Pancreas (tissue), 10 donors: Measurements from ENCODE around the gene RNASE13. TPM values are rescaled to one million over a fixed set of nuclear protein-coding genes. Genes with fewer than 3 reads are reported as not detected.

Experiments
- ATAC-seq, 4 donors: fragments of 200-7000 bp; cut with Tn5 transposase; one replicate each; pipeline versions ENCODE4 v1.8.0 to v1.9.1; 2020; ENCODE audit warnings: mild to moderate bottlenecking in 4 of 4, moderate library complexity in 4 of 4
- DNase-seq, 6 donors: peaks; one replicate each; pipeline ENCODE4 v3.0.0-alpha.2; 2020
- FAIRE-seq: peaks from 2 replicates; lab custom pipeline; 2012; peaks lifted over from hg19 to GRCh38; lab: Jason Lieb, UNC
- H3K27ac ChIP-seq, 4 donors: fragments of 200-600 bp; sonication (generic); 1 replicate in 3 of 4; 2 replicates in 1 of 4; pipeline versions ENCODE4 v1.5.0 to v1.8.0; 2020
- H3K27me3 ChIP-seq, 4 donors: fragments of 200-600 bp; one replicate each; pipeline ENCODE4 v1.8.0; 2021
- H3K36me3 ChIP-seq, 3 donors: fragments of 200-600 bp; sonication (generic) in 1 of 3; one replicate each; pipeline versions ENCODE4 v1.5.0 to v1.8.0; 2020 to 2021
- H3K4me1 ChIP-seq, 3 donors: fragments of 200-600 bp; one replicate each; pipeline ENCODE4 v1.8.0; 2021
- H3K4me3 ChIP-seq, 4 donors: fragments of 200-600 bp; sonication (generic) in 2 of 4; one replicate each; pipeline versions ENCODE4 v1.5.0 to v1.8.0; 2020 to 2021
- H3K9me3 ChIP-seq, 4 donors: fragments of 200-600 bp; one replicate each; pipeline ENCODE4 v1.8.0; 2021
- CTCF ChIP-seq, 4 donors: fragments of 200-600 bp; sonication (generic) in 3 of 4; IDR thresholded peaks; one replicate each; pipeline versions ENCODE4 v1.5.0 to v1.8.0; 2021; ENCODE audit warnings: antibody characterized with exemption in 4 of 4
- WGBS, 2 donors: extraction: QIAGEN DNeasy Blood & Tissue Kit; methylation state at CpG; one replicate each; pipeline ENCODE4 v1.1.7; 2013; 5-methylcytosine and 5-hydroxymethylcytosine counted together
- intact Hi-C, 3 donors: fragments of 100-400 bp; cut with DNase I; formaldehyde crosslinking; loops; one replicate each; pipeline versions ENCODE4 v1.11.1 to v1.14.2; 2022
- polyA plus RNA-seq, 2 donors: library from polyadenylated mRNA; stranded (reverse); fragments of 200-250 nt; gene quantifications; one replicate each; pipeline ENCODE4 v1.2.3, GENCODE V29; 2013
- total RNA-seq, 6 donors: library from RNA; stranded (reverse); fragmentation: NEBNext Ultra II Directional in 4 of 6; extraction: Animal tissue kit (Norgen Biotek cat#: 25700) in 4 of 6; gene quantifications; one replicate each; pipeline versions ENCODE4 v1.2.1 to v1.2.4, GENCODE V29; 2021 to 2023
- donor health status: healthy with polysubstance abuse.
- donor health status: DM: no; HTN: no; CAD: no; lungs with moderate emphysema.
- donor health status: DM: no; HTN: no; CAD: no.
- donor health status: control.
- donor health status: control.
- donor health status: Bipolar disorder and iron deficiency.
- donor health status: DM: yes; HTN: yes; CAD: no.
- donor health status: DM: no; HTN: no; CAD: no.
- donor health status: DM: no; HTN: no; CAD: no.
- donor health status: DM: yes; HTN: yes; CAD: no.

The RNASE13 gene
- total and polyA plus RNA-seq, 8 donors: 0.08 to 0.23 (median 0.13) TPM; not detected in 4

- intact Hi-C loops: no loop called here
- no peak within 1 kb of the TSS for H3K4me3 ChIP-seq
- peaks cover 12 to 34% (median 32%) of the 10 kb centered on the region in 3 donors for H3K4me1 ChIP-seq
- FAIRE-seq: no peak
- ATAC-seq: no peak
- 71 to 81% methylated on average over 8 of the region's 8 CpGs for WGBS, 2 donors
- no peak for DNase-seq
- H3K36me3 ChIP-seq: no peaks in the 10 kb centered on the region
- peak within 1 kb of the TSS in 2 of 4 donors; percentile 54 to 60 for H3K27ac ChIP-seq
- no peaks in the 10 kb centered on the region for H3K27me3 ChIP-seq
- TF ChIP-seq CTCF (IDR thresholded peaks at IDR 0.05): no peak
- no peaks in the 10 kb centered on the region for H3K9me3 ChIP-seq
These were observed 23.4 kb upstream of the RNASE13 start, which contains the start of gene RNASE8 for GRCh38 chr14:21057803-21058675. Gene RNASE8, plus strand, starts transcription at chr14:21057822. Its CDS starts 71 bp downstream, at chr14:21057893.

- intact Hi-C loops: no loop called here
- DNase-seq: no peak
- Histone ChIP-seq H3K9me3 (no peaks in the 10 kb centered on the region), H3K4me1 (peaks cover 12 to 42% (median 32%) of the 10 kb centered on the region in 3 donors), H3K27me3 (no peaks in the 10 kb centered on the region), H3K27ac (peak overlapping the region in 2 of 4 donors; percentile 54 to 60), H3K4me3 (no peak overlapping the region), H3K36me3 (no peaks in the 10 kb centered on the region)
- peak in 1 of 4 donors; percentile 24 for ATAC-seq
- no peak for FAIRE-seq
- no peak for TF ChIP-seq CTCF (IDR thresholded peaks at IDR 0.05)
- 79% methylated on average over 10 of the region's 10 CpGs for WGBS, 2 donors
These were observed 22.0 kb upstream of the RNASE13 start for GRCh38 chr14:21056520-21057163.

- Histone ChIP-seq H3K4me1 (peaks cover 12 to 42% (median 32%) of the 10 kb centered on the region in 3 donors), H3K27me3 (no peaks in the 10 kb centered on the region), H3K36me3 (no peaks in the 10 kb centered on the region), H3K4me3 (no peak overlapping the region), H3K27ac (peak overlapping the region in 3 of 4 donors; percentile 10 to 60 (median 54)), H3K9me3 (no peaks in the 10 kb centered on the region)
- intact Hi-C loops: no loop called here
- DNase-seq: peak in 2 of 6 donors; percentile 30 to 49
- ATAC-seq: peak; percentile 66 to 85 (median 78)
- TF ChIP-seq CTCF (IDR thresholded peaks at IDR 0.05): no peak
- WGBS, 2 donors: 19 to 24% methylated on average over 5 of the region's 5 CpGs
- FAIRE-seq: no peak
These were observed 21.0 kb upstream of the RNASE13 start for GRCh38 chr14:21055432-21056117.

- H3K27me3 ChIP-seq: no peaks in the 10 kb centered on the region
- peaks cover 12 to 42% (median 32%) of the 10 kb centered on the region in 3 donors for H3K4me1 ChIP-seq
- DNase-seq (no peak), ATAC-seq (no peak), FAIRE-seq (no peak)
- H3K9me3 ChIP-seq: no peaks in the 10 kb centered on the region
- WGBS, 2 donors: 44 to 52% methylated on average over 4 of the region's 4 CpGs
- peak overlapping the region in 2 of 4 donors; percentile 54 to 60 for H3K27ac ChIP-seq
- no peaks in the 10 kb centered on the region for H3K36me3 ChIP-seq
- intact Hi-C loops: no loop called here
- TF ChIP-seq CTCF (IDR thresholded peaks at IDR 0.05): no peak
- no peak overlapping the region for H3K4me3 ChIP-seq
These were observed 20.1 kb upstream of the RNASE13 start for GRCh38 chr14:21054768-21055145.
